ENCODE results near the gene TNFRSF12A. TPM values are rescaled to one million over a fixed set of nuclear protein-coding genes. Genes with fewer than 3 reads are reported as not detected.

Gene TNFRSF12A
- total and polyA plus RNA-seq, 2 of the 13 experiments (the other 11 are each of a cell fraction or from before 2014, with no cell fraction given): 61.9 to 66.0 TPM

DNA sequence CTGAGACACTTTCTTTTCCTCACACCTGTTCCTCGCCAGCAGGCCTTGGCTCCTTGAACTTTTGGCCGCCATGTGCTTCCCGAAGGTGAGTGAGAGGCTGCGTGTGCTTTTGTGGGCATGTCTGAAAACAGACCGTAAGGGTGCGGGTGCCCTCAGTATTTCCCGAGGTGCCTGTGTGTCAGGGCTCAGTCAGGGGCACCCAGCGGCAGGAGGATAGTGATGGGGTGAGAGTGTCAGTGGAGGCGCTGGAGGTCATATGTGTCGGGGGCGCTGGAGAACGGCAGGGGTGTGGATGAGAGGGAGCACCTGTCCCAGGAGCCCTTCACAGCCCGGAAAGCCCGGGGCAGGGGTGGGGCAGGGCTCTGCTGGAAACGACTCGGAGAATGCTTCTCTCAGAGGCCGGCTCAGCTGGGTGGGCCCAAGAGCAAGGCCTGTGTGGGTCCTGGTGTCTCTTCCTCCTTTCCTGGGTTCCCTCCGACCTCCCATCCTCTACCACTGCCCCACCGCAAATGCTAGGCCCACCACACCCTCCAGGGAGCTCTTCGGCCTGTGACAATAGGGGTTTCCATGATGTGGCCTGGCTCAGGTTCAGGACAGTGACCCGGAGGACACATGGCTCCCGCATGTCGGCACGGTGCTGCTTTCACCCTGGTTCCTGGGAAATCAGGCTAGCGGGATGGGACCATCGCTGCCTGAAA is 45.7 kb downstream of the TNFRSF12A start (continued):
- TF ChIP-seq ZNF501 (CRISPR knock-in tag; IDR thresholded peaks at IDR 0.05) (peak; percentile 5; the same call in 1 of the 2 replicates), ZNF879 (CRISPR knock-in tag; IDR thresholded peaks at IDR 0.05) (0 out of 2 replicates have a peak, but pooled peaks have one; percentile 52), SIN3A (IDR thresholded peaks at IDR 0.05; ENCODE audit: borderline replicate concordance, low read depth, low read length) (peak; percentile 15; the same call in 1 of the 2 replicates), GLI4 (CRISPR knock-in tag; IDR thresholded peaks at IDR 0.05; ENCODE audit: borderline replicate concordance) (0 out of 2 replicates have a peak, but pooled peaks have one; percentile 23), ZNF563 (CRISPR knock-in tag; IDR thresholded peaks at IDR 0.05) (peak; percentile 19; the same call in 1 of the 2 replicates), ZNF549 (CRISPR knock-in tag; IDR thresholded peaks at IDR 0.05) (no peak), ZNF558 (CRISPR knock-in tag; IDR thresholded peaks at IDR 0.05; ENCODE audit: borderline replicate concordance) (0 out of 2 replicates have a peak, but pooled peaks have one; percentile 22), ZNF274 (CRISPR knock-in tag; IDR thresholded peaks at IDR 0.05) (peak; percentile 1; the same call in 1 of the 2 replicates), ZNF574 (CRISPR knock-in tag; IDR thresholded peaks at IDR 0.05) (peak; percentile 30), MXD3 (CRISPR knock-in tag; IDR thresholded peaks at IDR 0.05) (peak; percentile 81; the same call in 1 of the 2 replicates), ZFP91 (CRISPR knock-in tag; IDR thresholded peaks at IDR 0.05; ENCODE audit: borderline replicate concordance) (peak; percentile 7; the same call in 1 of the 2 replicates), TFDP1 (CRISPR knock-in tag; IDR thresholded peaks at IDR 0.05; ENCODE audit: borderline replicate concordance) (no peak), SALL2 (CRISPR knock-in tag; IDR thresholded peaks at IDR 0.05) (peak; percentile 35; the same call in 1 of the 2 replicates)
- TF ChIP-seq, protein P1, sequence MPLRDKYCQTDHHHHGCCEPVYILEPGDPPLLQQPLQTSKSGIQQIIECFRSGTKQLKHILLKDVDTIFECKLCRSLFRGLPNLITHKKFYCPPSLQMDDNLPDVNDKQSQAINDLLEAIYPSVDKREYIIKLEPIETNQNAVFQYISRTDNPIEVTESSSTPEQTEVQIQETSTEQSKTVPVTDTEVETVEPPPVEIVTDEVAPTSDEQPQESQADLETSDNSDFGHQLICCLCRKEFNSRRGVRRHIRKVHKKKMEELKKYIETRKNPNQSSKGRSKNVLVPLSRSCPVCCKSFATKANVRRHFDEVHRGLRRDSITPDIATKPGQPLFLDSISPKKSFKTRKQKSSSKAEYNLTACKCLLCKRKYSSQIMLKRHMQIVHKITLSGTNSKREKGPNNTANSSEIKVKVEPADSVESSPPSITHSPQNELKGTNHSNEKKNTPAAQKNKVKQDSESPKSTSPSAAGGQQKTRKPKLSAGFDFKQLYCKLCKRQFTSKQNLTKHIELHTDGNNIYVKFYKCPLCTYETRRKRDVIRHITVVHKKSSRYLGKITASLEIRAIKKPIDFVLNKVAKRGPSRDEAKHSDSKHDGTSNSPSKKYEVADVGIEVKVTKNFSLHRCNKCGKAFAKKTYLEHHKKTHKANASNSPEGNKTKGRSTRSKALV (CRISPR knock-in tag; IDR thresholded peaks at IDR 0.05): 0 out of 2 replicates have a peak, but pooled peaks have one; percentile 3
- TF ChIP-seq, protein P2, sequence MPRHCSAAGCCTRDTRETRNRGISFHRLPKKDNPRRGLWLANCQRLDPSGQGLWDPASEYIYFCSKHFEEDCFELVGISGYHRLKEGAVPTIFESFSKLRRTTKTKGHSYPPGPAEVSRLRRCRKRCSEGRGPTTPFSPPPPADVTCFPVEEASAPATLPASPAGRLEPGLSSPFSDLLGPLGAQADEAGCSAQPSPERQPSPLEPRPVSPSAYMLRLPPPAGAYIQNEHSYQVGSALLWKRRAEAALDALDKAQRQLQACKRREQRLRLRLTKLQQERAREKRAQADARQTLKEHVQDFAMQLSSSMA (CRISPR knock-in tag; IDR thresholded peaks at IDR 0.05): no peak
- TF ChIP-seq, protein P3, sequence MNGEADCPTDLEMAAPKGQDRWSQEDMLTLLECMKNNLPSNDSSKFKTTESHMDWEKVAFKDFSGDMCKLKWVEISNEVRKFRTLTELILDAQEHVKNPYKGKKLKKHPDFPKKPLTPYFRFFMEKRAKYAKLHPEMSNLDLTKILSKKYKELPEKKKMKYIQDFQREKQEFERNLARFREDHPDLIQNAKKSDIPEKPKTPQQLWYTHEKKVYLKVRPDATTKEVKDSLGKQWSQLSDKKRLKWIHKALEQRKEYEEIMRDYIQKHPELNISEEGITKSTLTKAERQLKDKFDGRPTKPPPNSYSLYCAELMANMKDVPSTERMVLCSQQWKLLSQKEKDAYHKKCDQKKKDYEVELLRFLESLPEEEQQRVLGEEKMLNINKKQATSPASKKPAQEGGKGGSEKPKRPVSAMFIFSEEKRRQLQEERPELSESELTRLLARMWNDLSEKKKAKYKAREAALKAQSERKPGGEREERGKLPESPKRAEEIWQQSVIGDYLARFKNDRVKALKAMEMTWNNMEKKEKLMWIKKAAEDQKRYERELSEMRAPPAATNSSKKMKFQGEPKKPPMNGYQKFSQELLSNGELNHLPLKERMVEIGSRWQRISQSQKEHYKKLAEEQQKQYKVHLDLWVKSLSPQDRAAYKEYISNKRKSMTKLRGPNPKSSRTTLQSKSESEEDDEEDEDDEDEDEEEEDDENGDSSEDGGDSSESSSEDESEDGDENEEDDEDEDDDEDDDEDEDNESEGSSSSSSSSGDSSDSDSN (CRISPR knock-in tag; IDR thresholded peaks at IDR 0.05): 0 out of 2 replicates have a peak, but pooled peaks have one; percentile 7

Measured in HepG2 (cell line).